ENCODE measurements around the gene MRPL47. TPM values are rescaled to one million over a fixed set of nuclear protein-coding genes. Genes with fewer than 3 reads are reported as not detected.

Gene MRPL47
- 38.8 and 47.5 TPM in 2 replicates for total RNA-seq

GRCh38 chr3:179604321-179605078 is at the start of gene MRPL47, which contains the start of gene NDUFB5:
Gene MRPL47 (minus strand): TSS chr3:179604638. CDS start chr3:179604624, 14 bp downstream.
Gene NDUFB5 (plus strand): TSS chr3:179604794. CDS start chr3:179604816, 22 bp downstream.

GRCh38 chr3:179652447-179653095 is 48.1 kb upstream of the MRPL47 start, which contains the start of gene USP13:
Gene USP13 (plus strand): TSS chr3:179653040. CDS start chr3:179653226, 186 bp downstream.

GRCh38 chr3:179562591-179563270 is 41.7 kb downstream of the MRPL47 start, which contains the start of gene ACTL6A:
Gene ACTL6A (plus strand): TSS chr3:179562926. CDS start chr3:179563093, 167 bp downstream.

Other genes with a start within 250 kb of the MRPL47 start
- gene GNB4, start 153.2 kb downstream of the MRPL47 start, total RNA-seq, result 35.8 and 36.5 TPM in 2 replicates
- gene ACTL6A, start 41.7 kb downstream of the MRPL47 start, total RNA-seq, result 110 and 117 TPM in 2 replicates
- 114 and 123 TPM in 2 replicates for gene NDUFB5, start 156 bp upstream of the MRPL47 start, total RNA-seq
- 11.8 and 15.2 TPM in 2 replicates for gene USP13, start 48.4 kb upstream of the MRPL47 start, total RNA-seq

All from mammary microvascular endothelial cell (primary cell).